Psoas muscle (tissue), 8 donors: Measurements from ENCODE around the gene SORL1. TPM values are rescaled to one million over a fixed set of nuclear protein-coding genes. Genes with fewer than 3 reads are reported as not detected.

Experiments used
- ATAC-seq, 4 donors: fragments of 200-7000 bp; cut with Tn5 transposase; one replicate each; pipeline ENCODE4 v1.9.1; 2020; ENCODE audit warnings: moderate library complexity in 3 of 4, mild to moderate bottlenecking in 2 of 4
- DNase-seq, 2 donors: peaks; one replicate each; pipeline ENCODE4 v3.0.0-alpha.2; 2020
- H3K27ac ChIP-seq: fragments of 200-600 bp; one replicate; pipeline ENCODE4 v1.8.0; 2022
- H3K27me3 ChIP-seq, 3 donors: fragments of 200-600 bp in 1 of 3; one replicate each; pipeline versions ENCODE4 v1.6.1 to v1.8.0; 2013 to 2022; ENCODE audit warnings: low read length in 2 of 3, mild to moderate bottlenecking in 2 of 3, moderate library complexity in 1 of 3; ENCODE audit not compliant: insufficient read depth in 3 of 3
- H3K36me3 ChIP-seq, 2 donors: fragments of 200-600 bp in 1 of 2; one replicate each; pipeline versions ENCODE4 v1.6.1 to v1.8.0; 2013 to 2022; ENCODE audit warnings: low read depth in 1 of 2, mild to moderate bottlenecking in 1 of 2, moderate library complexity in 1 of 2; ENCODE audit not compliant: insufficient read depth in 1 of 2
- H3K4me1 ChIP-seq: fragments of 200-600 bp; one replicate; pipeline ENCODE4 v1.8.0; 2022
- H3K4me3 ChIP-seq: fragments of 200-600 bp; one replicate; pipeline ENCODE4 v1.8.0; 2022; ENCODE audit warnings: mild to moderate bottlenecking
- H3K9me3 ChIP-seq: fragments of 200-600 bp; one replicate; pipeline ENCODE4 v1.8.0; 2022
- WGBS, 3 donors: extraction: QIAGEN DNeasy Blood & Tissue Kit; methylation state at CpG; one replicate each; pipeline versions ENCODE4 v1.1.6 to v1.1.7; 2013; 5-methylcytosine and 5-hydroxymethylcytosine counted together
- intact Hi-C, 2 donors: fragments of 100-400 bp; cut with DNase I; formaldehyde crosslinking; loops; one replicate each; pipeline versions ENCODE4 v1.11.0 to v1.14.2; 2022
- polyA plus RNA-seq, 3 donors: library from polyadenylated mRNA; stranded (reverse); fragments of 200-250 nt; gene quantifications; one replicate each; pipeline ENCODE4 v1.2.3, GENCODE V29; 2013
- total RNA-seq, 4 donors: library from RNA; stranded (reverse); fragmentation: NEBNext Ultra II Directional in 2 of 4; extraction: Animal tissue kit (Norgen Biotek cat#: 25700) in 2 of 4; gene quantifications; one replicate each; pipeline versions ENCODE4 v1.2.1 to v1.2.4, GENCODE V29; 2021 to 2023
- TF ChIP-seq, protein P1 (sequence below): fragments of 200-600 bp; IDR thresholded peaks from one replicate; pipeline ENCODE4 v1.8.0; 2022; ENCODE audit warnings: antibody characterized with exemption
- donor health status: healthy with polysubstance abuse.
- donor health status: DM: no; HTN: no; CAD: no; lungs with moderate emphysema.
- donor health status: Bipolar disorder and iron deficiency.
- donor health status: healthy.
- donor health status: DM: yes; HTN: yes; CAD: no.
- donor health status: DM: no; HTN: no; CAD: no.
- donor health status: DM: no; HTN: no; CAD: no.
- donor health status: DM: yes; HTN: yes; CAD: no.

SORL1 gene
- total and polyA plus RNA-seq, 7 donors = 0.07 to 3.3 (median 1.5) TPM

DNA sequence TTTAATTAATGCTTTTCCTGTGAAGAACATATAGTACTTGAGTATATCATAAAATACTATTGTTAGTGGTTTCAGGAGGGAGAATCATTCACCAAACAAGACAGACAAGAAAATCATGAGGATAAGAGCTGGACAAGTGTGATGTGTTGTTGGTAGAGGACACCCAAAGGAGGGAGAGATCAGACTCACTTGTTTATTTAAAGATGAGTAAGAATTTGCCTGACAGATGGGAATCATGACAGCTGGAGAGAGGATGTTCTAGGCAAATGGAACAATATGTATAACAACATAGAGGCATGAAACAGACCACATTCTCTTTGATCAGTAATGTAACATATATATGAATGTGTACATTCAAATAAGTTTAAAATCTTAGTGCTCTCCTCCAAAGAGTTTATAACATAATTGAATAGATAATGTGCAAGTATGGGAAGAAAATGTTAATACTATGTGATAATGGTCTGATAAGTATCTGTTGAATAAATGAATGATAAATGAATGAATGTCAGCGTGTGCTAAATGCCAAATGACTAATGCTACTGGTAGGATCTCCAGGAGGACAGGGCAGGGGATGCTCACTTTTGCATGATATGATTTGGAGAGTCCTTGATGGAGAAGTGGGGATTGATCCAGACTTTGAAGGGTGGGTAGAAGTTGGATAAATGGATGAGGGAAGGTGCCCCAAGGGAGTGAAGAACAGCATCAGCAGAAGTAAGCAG lies 229.6 kb downstream of the SORL1 start:
- Histone ChIP-seq H3K27me3 (no peaks in the 10 kb centered on the region), H3K9me3 (no peaks in the 10 kb centered on the region), H3K4me1 (no peaks in the 10 kb centered on the region), H3K36me3 (no peaks in the 10 kb centered on the region), H3K27ac (no peak overlapping the region), H3K4me3 (no peak overlapping the region)
- no peak for DNase-seq
- WGBS, 3 donors = 85 to 91% (median 87%) methylated on average over 1 of the region's 1 CpG
- ATAC-seq = no peak
- TF ChIP-seq, protein P1, sequence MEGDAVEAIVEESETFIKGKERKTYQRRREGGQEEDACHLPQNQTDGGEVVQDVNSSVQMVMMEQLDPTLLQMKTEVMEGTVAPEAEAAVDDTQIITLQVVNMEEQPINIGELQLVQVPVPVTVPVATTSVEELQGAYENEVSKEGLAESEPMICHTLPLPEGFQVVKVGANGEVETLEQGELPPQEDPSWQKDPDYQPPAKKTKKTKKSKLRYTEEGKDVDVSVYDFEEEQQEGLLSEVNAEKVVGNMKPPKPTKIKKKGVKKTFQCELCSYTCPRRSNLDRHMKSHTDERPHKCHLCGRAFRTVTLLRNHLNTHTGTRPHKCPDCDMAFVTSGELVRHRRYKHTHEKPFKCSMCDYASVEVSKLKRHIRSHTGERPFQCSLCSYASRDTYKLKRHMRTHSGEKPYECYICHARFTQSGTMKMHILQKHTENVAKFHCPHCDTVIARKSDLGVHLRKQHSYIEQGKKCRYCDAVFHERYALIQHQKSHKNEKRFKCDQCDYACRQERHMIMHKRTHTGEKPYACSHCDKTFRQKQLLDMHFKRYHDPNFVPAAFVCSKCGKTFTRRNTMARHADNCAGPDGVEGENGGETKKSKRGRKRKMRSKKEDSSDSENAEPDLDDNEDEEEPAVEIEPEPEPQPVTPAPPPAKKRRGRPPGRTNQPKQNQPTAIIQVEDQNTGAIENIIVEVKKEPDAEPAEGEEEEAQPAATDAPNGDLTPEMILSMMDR = no peak
- intact Hi-C loops = no loop called here

Other genes starting within 250 kb of the SORL1 start
- gene SC5D, start 159.5 kb upstream of the SORL1 start, total RNA-seq = 10 to 100 TPM in 1 of 4 donors, 1 to 10 TPM in 3; 7.1 to 12.5 (median 7.5) TPM
- gene SC5D, start 159.5 kb upstream of the SORL1 start, polyA plus RNA-seq = 10 to 100 TPM in 1 of 3 donors, 1 to 10 TPM in 2; 4.7 to 12.4 (median 5.0) TPM